T-helper 2 cell (primary cell): ENCODE measurements around the gene PCBD2.

ENCODE experiments used
- DNase-seq, 5 experiments: peaks; one replicate each; pipeline versions ENCODE4 v3.0.0 to v3.0.0-alpha.2; 2012 to 2022

The PCBD2 gene

GRCh38 chr5:135007749-135008363, 102.9 kb downstream of the PCBD2 start:
- no peak for DNase-seq

GRCh38 chr5:135008556-135008955, 103.6 kb downstream of the PCBD2 start:
- DNase-seq = no peak

GRCh38 chr5:135008981-135009735, 104.2 kb downstream of the PCBD2 start:
- no peak for DNase-seq

GRCh38 chr5:135009736-135010501, 105.0 kb downstream of the PCBD2 start:
- DNase-seq = no peak

- no peak for DNase-seq
These were observed 105.8 kb downstream of the PCBD2 start for GRCh38 chr5:135010502-135011354.

GRCh38 chr5:135011355-135012032, 106.6 kb downstream of the PCBD2 start:
- no peak for DNase-seq

GRCh38 chr5:135012033-135012588, 107.2 kb downstream of the PCBD2 start:
- no peak for DNase-seq
